ENCODE measurements around the gene PHGDH.

The PHGDH gene

GRCh38 chr1:119774746-119775490 is 63.2 kb downstream of the PHGDH start:
- no peak for TF ChIP-seq CTCF (conservative IDR thresholded peaks at IDR 0.05; ENCODE audit: control insufficient read depth, insufficient read depth, low read depth, low read length)
- DNase-seq (ENCODE audit: low read depth): no peak
- H3K4me3 ChIP-seq (ENCODE audit: control insufficient read depth, low read depth, low read length): no peak overlapping the region

- no peak for TF ChIP-seq CTCF (conservative IDR thresholded peaks at IDR 0.05; ENCODE audit: control insufficient read depth, insufficient read depth, low read depth, low read length)
- no peak for DNase-seq (ENCODE audit: low read depth)
These were observed 66.6 kb downstream of the PHGDH start for GRCh38 chr1:119778359-119778758.

GRCh38 chr1:119778886-119779560 is 67.3 kb downstream of the PHGDH start:
- H3K4me3 ChIP-seq (ENCODE audit: control insufficient read depth, low read depth, low read length): no peak overlapping the region
- DNase-seq (ENCODE audit: low read depth): no peak
- no peak for TF ChIP-seq CTCF (conservative IDR thresholded peaks at IDR 0.05; ENCODE audit: control insufficient read depth, insufficient read depth, low read depth, low read length)

More at GRCh38 chr1:119778359-119778758, 66.6 kb downstream of the PHGDH start:
- H3K4me3 ChIP-seq (ENCODE audit: control insufficient read depth, low read depth, low read length): no peak overlapping the region

GRCh38 chr1:119779869-119780356 is 68.2 kb downstream of the PHGDH start:
- DNase-seq (ENCODE audit: low read depth): peak; percentile 67
- no peak for TF ChIP-seq CTCF (conservative IDR thresholded peaks at IDR 0.05; ENCODE audit: control insufficient read depth, insufficient read depth, low read depth, low read length)
- no peak overlapping the region for H3K4me3 ChIP-seq (ENCODE audit: control insufficient read depth, low read depth, low read length)

- no peak for TF ChIP-seq CTCF (conservative IDR thresholded peaks at IDR 0.05; ENCODE audit: control insufficient read depth, insufficient read depth, low read depth, low read length)
- H3K4me3 ChIP-seq (ENCODE audit: control insufficient read depth, low read depth, low read length): no peak overlapping the region
- no peak for DNase-seq (ENCODE audit: low read depth)
These were observed 69.9 kb downstream of the PHGDH start for GRCh38 chr1:119781434-119782210.

- DNase-seq (ENCODE audit: low read depth): no peak
- no peak overlapping the region for H3K4me3 ChIP-seq (ENCODE audit: control insufficient read depth, low read depth, low read length)
- TF ChIP-seq CTCF (conservative IDR thresholded peaks at IDR 0.05; ENCODE audit: control insufficient read depth, insufficient read depth, low read depth, low read length): no peak
These were observed 71.0 kb downstream of the PHGDH start for GRCh38 chr1:119782631-119783325.

Data from fibroblast of mammary gland (primary cell).